Central memory CD8-positive, alpha-beta T cell (primary cell): ENCODE data around the gene ISCA2.

Source experiments
- ATAC-seq: fragments of 150-1000 bp; cut with Tn5 transposase; replicated peaks from 2 replicates; pipeline ENCODE4 v1.10.0; 2022; ENCODE audit warnings: mild to moderate bottlenecking, moderate FRiP score, moderate number of reproducible peaks; ENCODE audit not compliant: poor library complexity, severe bottlenecking; ENCODE audit errors: extremely low read depth
- DNase-seq, 2 donors: peaks; one replicate each; pipeline ENCODE4 v3.0.0; 2021; ENCODE audit warnings: low spot score in 2 of 2
- H3K27ac Mint-ChIP-seq: one replicate; pipeline ENCODE4 v1.8.0; 2022; ENCODE audit warnings: low read depth, mild to moderate bottlenecking, moderate library complexity, mixed read lengths
- H3K27me3 Mint-ChIP-seq: one replicate; pipeline ENCODE4 v1.8.0; 2022; ENCODE audit warnings: mixed read lengths
- H3K36me3 Mint-ChIP-seq: one replicate; pipeline ENCODE4 v1.8.0; 2022; ENCODE audit warnings: mild to moderate bottlenecking, moderate library complexity, mixed read lengths; ENCODE audit not compliant: insufficient read depth
- H3K4me1 Mint-ChIP-seq: one replicate; pipeline ENCODE4 v1.8.0; 2022; ENCODE audit warnings: mixed read lengths
- H3K4me3 Mint-ChIP-seq: one replicate; pipeline ENCODE4 v1.8.0; 2022; ENCODE audit warnings: mild to moderate bottlenecking, moderate library complexity, mixed read lengths
- H3K9me3 Mint-ChIP-seq: one replicate; pipeline ENCODE4 v1.8.0; 2022; ENCODE audit warnings: mixed read lengths

ISCA2 gene

DNA sequence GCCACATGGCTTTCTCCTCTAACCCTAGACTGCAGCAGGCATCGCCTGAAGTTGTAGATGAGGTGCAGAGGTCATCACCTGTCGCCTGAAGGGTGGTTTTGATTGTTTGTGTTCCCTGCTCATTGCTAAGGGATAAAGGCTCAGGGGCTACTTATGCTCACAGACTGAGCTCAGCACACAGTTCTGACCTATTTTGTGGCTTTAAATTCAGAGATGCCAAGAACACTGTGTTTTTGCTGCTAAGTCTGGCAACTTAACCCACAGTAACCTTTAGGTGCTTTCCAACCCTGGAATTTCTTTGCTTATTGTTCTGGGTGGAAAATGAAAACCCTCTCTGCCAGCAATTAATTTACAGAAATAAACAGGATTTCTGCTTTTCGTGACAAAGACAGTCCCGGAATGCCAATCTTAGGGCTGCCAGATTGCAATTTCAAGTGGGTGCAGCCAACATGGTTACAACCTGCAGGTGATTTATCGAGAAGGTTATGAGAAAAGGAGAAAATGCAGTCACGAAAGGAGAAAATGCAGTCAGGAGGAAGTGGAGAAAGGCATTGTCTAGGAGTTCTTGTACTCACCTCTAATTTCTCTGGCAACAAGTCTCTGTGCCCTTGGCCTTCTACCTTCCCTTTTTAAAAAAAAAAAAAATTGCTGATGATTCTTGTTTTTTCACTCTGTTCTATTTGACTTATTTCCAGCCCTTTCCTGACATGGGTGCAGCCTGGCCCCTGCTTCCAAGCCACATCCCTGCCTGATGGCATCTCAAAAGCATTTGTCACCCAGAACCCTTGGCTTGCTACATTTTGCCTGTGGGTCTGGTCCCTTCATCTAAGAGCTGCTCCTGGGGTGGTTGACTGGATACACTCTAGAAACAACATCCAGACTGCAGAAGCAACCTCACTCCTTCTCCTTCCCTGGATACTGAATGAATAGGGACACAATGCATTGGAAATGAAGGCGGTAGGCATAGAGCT lies 23.7 kb upstream of the ISCA2 start:
- Mint-ChIP-seq H3K27me3 (no peaks in the 10 kb centered on the region), H3K4me1 (no peaks in the 10 kb centered on the region), H3K4me3 (no peak overlapping the region), H3K27ac (no peak overlapping the region), H3K9me3 (no peaks in the 10 kb centered on the region), H3K36me3 (peaks cover 2% of the 10 kb centered on the region)
- DNase-seq, result no peak
- ATAC-seq, result no peak

- H3K36me3 Mint-ChIP-seq, result peaks cover 2% of the 10 kb centered on the region
- H3K27ac Mint-ChIP-seq, result no peak overlapping the region
- DNase-seq (no peak), ATAC-seq (no peak)
- H3K9me3 Mint-ChIP-seq, result no peaks in the 10 kb centered on the region
- H3K27me3 Mint-ChIP-seq, result no peaks in the 10 kb centered on the region
- H3K4me1 Mint-ChIP-seq, result no peaks in the 10 kb centered on the region
- no peak overlapping the region for H3K4me3 Mint-ChIP-seq
These were observed 21.0 kb upstream of the ISCA2 start for GRCh38 chr14:74472601-74473000.

- Mint-ChIP-seq H3K4me3 (no peak overlapping the region), H3K36me3 (peaks cover 3% of the 10 kb centered on the region), H3K4me1 (no peaks in the 10 kb centered on the region), H3K27me3 (no peaks in the 10 kb centered on the region), H3K9me3 (no peaks in the 10 kb centered on the region), H3K27ac (no peak overlapping the region)
- DNase-seq (no peak), ATAC-seq (no peak)
These were observed 19.2 kb upstream of the ISCA2 start for GRCh38 chr14:74474376-74474775.

- ATAC-seq, result no peak
- Mint-ChIP-seq H3K9me3 (no peaks in the 10 kb centered on the region), H3K4me3 (no peak overlapping the region), H3K27me3 (no peaks in the 10 kb centered on the region), H3K36me3 (peaks cover 3% of the 10 kb centered on the region), H3K27ac (no peak overlapping the region), H3K4me1 (no peaks in the 10 kb centered on the region)
- no peak for DNase-seq
These were observed 17.9 kb upstream of the ISCA2 start for GRCh38 chr14:74475678-74476077.

DNA sequence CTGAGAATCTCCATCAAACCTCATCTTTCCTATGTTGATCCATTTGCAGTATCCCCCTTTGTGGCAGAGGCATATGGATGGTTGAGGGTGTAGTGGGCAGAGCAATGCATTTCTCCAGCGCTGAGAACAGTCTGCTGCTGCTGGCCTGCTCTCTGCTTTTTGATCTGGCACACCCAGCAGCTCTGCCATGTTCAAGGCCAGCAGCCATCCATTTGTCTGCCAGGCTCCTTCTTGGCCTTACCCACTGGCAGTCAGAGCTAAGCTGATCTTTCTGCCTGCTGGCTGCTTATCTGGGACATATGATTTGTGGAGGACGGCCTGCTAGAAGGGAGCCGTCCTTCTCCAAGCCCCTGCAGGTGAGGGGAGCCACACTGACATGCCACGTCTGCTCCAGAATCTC lies 17.5 kb upstream of the ISCA2 start:
- peaks cover 3% of the 10 kb centered on the region for H3K36me3 Mint-ChIP-seq
- H3K27me3 Mint-ChIP-seq, result no peaks in the 10 kb centered on the region
- H3K4me1 Mint-ChIP-seq, result no peaks in the 10 kb centered on the region
- ATAC-seq (no peak), DNase-seq (no peak)
- no peak overlapping the region for H3K27ac Mint-ChIP-seq
- no peaks in the 10 kb centered on the region for H3K9me3 Mint-ChIP-seq
- no peak overlapping the region for H3K4me3 Mint-ChIP-seq

DNA sequence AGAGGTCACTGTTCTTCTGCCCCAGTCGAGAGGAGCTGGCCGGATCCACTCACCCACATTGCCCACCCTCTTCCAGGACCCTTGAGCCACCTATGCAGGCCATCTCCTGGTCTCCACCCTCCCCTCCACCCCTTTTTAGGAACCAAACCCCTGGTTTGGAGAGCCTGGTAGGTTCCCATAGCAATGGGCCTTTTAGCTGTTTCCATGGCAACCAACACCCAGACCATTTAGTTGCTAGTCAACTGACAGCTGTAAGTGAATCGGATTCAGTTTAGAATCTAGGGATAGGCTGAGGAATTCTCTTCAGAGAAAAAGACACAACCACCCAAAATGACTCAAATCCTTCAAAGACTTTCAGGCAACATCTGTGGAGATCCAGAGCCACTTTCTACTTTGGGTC lies 17.0 kb upstream of the ISCA2 start:
- no peak overlapping the region for H3K4me3 Mint-ChIP-seq
- no peaks in the 10 kb centered on the region for H3K4me1 Mint-ChIP-seq
- DNase-seq (no peak), ATAC-seq (no peak)
- H3K9me3 Mint-ChIP-seq, result no peaks in the 10 kb centered on the region
- no peaks in the 10 kb centered on the region for H3K27me3 Mint-ChIP-seq
- peaks cover 3% of the 10 kb centered on the region for H3K36me3 Mint-ChIP-seq
- H3K27ac Mint-ChIP-seq, result no peak overlapping the region

- Mint-ChIP-seq H3K36me3 (peaks cover 8% of the 10 kb centered on the region), H3K9me3 (no peaks in the 10 kb centered on the region), H3K27ac (no peak overlapping the region), H3K27me3 (no peaks in the 10 kb centered on the region), H3K4me3 (no peak overlapping the region), H3K4me1 (no peaks in the 10 kb centered on the region)
- ATAC-seq, result no peak
- no peak for DNase-seq
These were observed 14.4 kb upstream of the ISCA2 start for GRCh38 chr14:74478996-74479635.

GRCh38 chr14:74480046-74480445 lies 13.5 kb upstream of the ISCA2 start:
- Mint-ChIP-seq H3K27me3 (no peaks in the 10 kb centered on the region), H3K9me3 (no peaks in the 10 kb centered on the region), H3K4me3 (no peak overlapping the region), H3K27ac (no peak overlapping the region), H3K36me3 (peaks cover 10% of the 10 kb centered on the region), H3K4me1 (no peaks in the 10 kb centered on the region)
- no peak for DNase-seq
- ATAC-seq, result no peak

DNA sequence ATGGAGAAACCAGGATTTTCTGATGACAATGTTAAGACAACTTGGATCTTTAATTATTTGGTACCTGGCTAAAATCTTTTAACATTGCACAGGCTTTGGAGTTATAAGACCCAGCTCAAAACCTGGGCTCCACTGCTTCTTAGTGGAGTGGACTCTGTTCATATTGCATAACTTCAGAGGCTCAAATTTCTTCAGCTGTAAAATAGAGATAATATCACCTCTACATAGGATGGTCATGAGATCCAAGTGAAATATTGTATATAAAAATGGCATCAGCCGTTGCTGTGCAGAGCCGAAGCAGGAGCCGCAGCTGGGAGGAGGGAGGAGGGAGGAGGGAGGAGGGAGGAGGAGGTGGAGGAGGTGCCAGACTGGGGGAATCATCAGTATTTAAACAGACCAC lies 11.0 kb upstream of the ISCA2 start:
- no peak for ATAC-seq

GRCh38 chr14:74483321-74483720 lies 10.2 kb upstream of the ISCA2 start:
- Mint-ChIP-seq H3K4me1 (no peaks in the 10 kb centered on the region), H3K4me3 (no peak overlapping the region), H3K27me3 (no peaks in the 10 kb centered on the region), H3K9me3 (no peaks in the 10 kb centered on the region), H3K36me3 (peaks cover 16% of the 10 kb centered on the region), H3K27ac (no peak overlapping the region)
- no peak for DNase-seq
- ATAC-seq, result no peak

More for the DNA sequence above, 11.0 kb upstream of the ISCA2 start:
- DNase-seq, result no peak
- H3K4me3 Mint-ChIP-seq, result no peak overlapping the region
- no peaks in the 10 kb centered on the region for H3K4me1 Mint-ChIP-seq
- no peaks in the 10 kb centered on the region for H3K9me3 Mint-ChIP-seq
- peaks cover 17% of the 10 kb centered on the region for H3K36me3 Mint-ChIP-seq
- no peak overlapping the region for H3K27ac Mint-ChIP-seq
- no peaks in the 10 kb centered on the region for H3K27me3 Mint-ChIP-seq

- no peaks in the 10 kb centered on the region for H3K27me3 Mint-ChIP-seq
- peaks cover 15% of the 10 kb centered on the region for H3K36me3 Mint-ChIP-seq
- ATAC-seq (no peak), DNase-seq (no peak)
- no peaks in the 10 kb centered on the region for H3K4me1 Mint-ChIP-seq
- H3K9me3 Mint-ChIP-seq, result no peaks in the 10 kb centered on the region
- no peak overlapping the region for H3K27ac Mint-ChIP-seq
- no peak overlapping the region for H3K4me3 Mint-ChIP-seq
These were observed 7.4 kb upstream of the ISCA2 start for GRCh38 chr14:74486164-74486563.

- H3K9me3 Mint-ChIP-seq, result no peaks in the 10 kb centered on the region
- no peak for DNase-seq
- no peaks in the 10 kb centered on the region for H3K27me3 Mint-ChIP-seq
These were observed 4.7 kb upstream of the ISCA2 start for GRCh38 chr14:74488786-74489397.

GRCh38 chr14:74490486-74490885 lies 3.1 kb upstream of the ISCA2 start:
- DNase-seq, result no peak
- H3K4me1 Mint-ChIP-seq, result peaks cover 18% of the 10 kb centered on the region
- H3K27me3 Mint-ChIP-seq, result no peaks in the 10 kb centered on the region
- H3K36me3 Mint-ChIP-seq, result peaks cover 11% of the 10 kb centered on the region
- no peak overlapping the region for H3K4me3 Mint-ChIP-seq
- no peak for ATAC-seq
- no peak overlapping the region for H3K27ac Mint-ChIP-seq
- H3K9me3 Mint-ChIP-seq, result no peaks in the 10 kb centered on the region

More at GRCh38 chr14:74488786-74489397, 4.7 kb upstream of the ISCA2 start:
- Mint-ChIP-seq H3K4me1 (peaks cover 4% of the 10 kb centered on the region), H3K4me3 (no peak overlapping the region), H3K27ac (no peak overlapping the region), H3K36me3 (peaks cover 12% of the 10 kb centered on the region)
- no peak for ATAC-seq
